ENCODE data around the gene C1QC. TPM values are rescaled to one million over a fixed set of nuclear protein-coding genes. Genes with fewer than 3 reads are reported as not detected.

Gene C1QC
- polyA plus RNA-seq, 1 experiment, result not detected

GRCh38 chr1:22606161-22606560 lies 37.3 kb upstream of the C1QC start:
- ChIA-PET CTCF (no interaction called here), POLR2A (no interaction called here)
- no peak overlapping the region for H3K4me3 ChIP-seq (ENCODE audit: low read depth, low read length)
- DNase-seq (ENCODE audit: low read depth), result no peak
- no peaks in the 10 kb centered on the region for H3K36me3 ChIP-seq (ENCODE audit: control insufficient read depth, insufficient read depth, low read length)
- H3K27me3 ChIP-seq (ENCODE audit: control insufficient read depth, insufficient read depth, low read length), result peaks cover 14% of the 10 kb centered on the region
- TF ChIP-seq CTCF (IDR thresholded peaks at IDR 0.05; ENCODE audit: insufficient read depth, low read depth, low read length), result no peak

- Histone ChIP-seq H3K27me3 (ENCODE audit: control insufficient read depth, insufficient read depth, low read length) (peaks cover 14% of the 10 kb centered on the region), H3K36me3 (ENCODE audit: control insufficient read depth, insufficient read depth, low read length) (no peaks in the 10 kb centered on the region), H3K4me3 (ENCODE audit: low read depth, low read length) (no peak overlapping the region)
- DNase-seq (ENCODE audit: low read depth), result no peak
- TF ChIP-seq CTCF (IDR thresholded peaks at IDR 0.05; ENCODE audit: insufficient read depth, low read depth, low read length), result no peak
- ChIA-PET CTCF (interaction anchor here (1.6 kb wide), 1 partner anchor 20 kb away, joined by 3 read pairs; no protein-coding TSS in a partner anchor), POLR2A (no interaction called here)
These were observed 36.3 kb upstream of the C1QC start for GRCh38 chr1:22607154-22607553.

GRCh38 chr1:22608361-22608760 lies 35.1 kb upstream of the C1QC start:
- no peak for DNase-seq (ENCODE audit: low read depth)

DNA sequence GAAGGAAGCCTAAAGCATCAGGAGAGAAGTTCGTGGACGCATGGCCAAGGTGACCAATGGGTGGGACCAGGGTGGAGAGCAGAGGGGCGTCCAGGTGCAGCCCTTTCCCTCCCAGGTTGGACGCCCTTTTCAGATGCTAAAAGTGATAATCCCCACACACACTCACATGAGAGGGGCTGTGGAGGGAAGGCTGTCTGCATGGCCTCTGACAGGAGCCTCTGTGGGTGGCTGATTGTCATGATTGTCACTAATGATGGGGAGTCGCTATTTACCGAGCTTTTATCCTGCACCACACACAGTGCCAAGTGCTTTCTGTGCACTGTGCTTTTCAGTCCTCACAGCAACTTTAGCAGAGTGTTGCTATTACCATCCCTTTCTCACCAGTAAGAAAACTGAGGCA lies 34.1 kb upstream of the C1QC start:
- DNase-seq (ENCODE audit: low read depth), result no peak
- H3K36me3 ChIP-seq (ENCODE audit: control insufficient read depth, insufficient read depth, low read length), result no peaks in the 10 kb centered on the region
- ChIA-PET POLR2A (no interaction called here), CTCF (no interaction called here)
- H3K27me3 ChIP-seq (ENCODE audit: control insufficient read depth, insufficient read depth, low read length), result peaks cover 13% of the 10 kb centered on the region
- TF ChIP-seq CTCF (IDR thresholded peaks at IDR 0.05; ENCODE audit: insufficient read depth, low read depth, low read length), result no peak
- H3K4me3 ChIP-seq (ENCODE audit: low read depth, low read length), result no peak overlapping the region

More at GRCh38 chr1:22608361-22608760, 35.1 kb upstream of the C1QC start:
- POLR2A ChIA-PET, result no interaction called here
- CTCF ChIA-PET, result no interaction called here
- Histone ChIP-seq H3K27me3 (ENCODE audit: control insufficient read depth, insufficient read depth, low read length) (peaks cover 12% of the 10 kb centered on the region), H3K36me3 (ENCODE audit: control insufficient read depth, insufficient read depth, low read length) (no peaks in the 10 kb centered on the region), H3K4me3 (ENCODE audit: low read depth, low read length) (no peak overlapping the region)
- no peak for TF ChIP-seq CTCF (IDR thresholded peaks at IDR 0.05; ENCODE audit: insufficient read depth, low read depth, low read length)

- ChIA-PET POLR2A (interaction anchor here (0.6 kb wide), 1 partner anchor 385 kb away, joined by 10 read pairs; no protein-coding TSS in a partner anchor), CTCF (interaction anchor here (0.6 to 0.8 kb wide), 2 partner anchors 12 to 462 kb away, joined by 3 read pairs; no protein-coding TSS in a partner anchor)
- no peak for DNase-seq (ENCODE audit: low read depth)
- Histone ChIP-seq H3K27me3 (ENCODE audit: control insufficient read depth, insufficient read depth, low read length) (peaks cover 14% of the 10 kb centered on the region), H3K4me3 (ENCODE audit: low read depth, low read length) (no peak overlapping the region), H3K36me3 (ENCODE audit: control insufficient read depth, insufficient read depth, low read length) (no peaks in the 10 kb centered on the region)
- no peak for TF ChIP-seq CTCF (IDR thresholded peaks at IDR 0.05; ENCODE audit: insufficient read depth, low read depth, low read length)
These were observed 31.9 kb upstream of the C1QC start for GRCh38 chr1:22611530-22611947.

Measured in BJ (cell line).